HG02970 (cell line): ENCODE data around the gene AGBL1.

Experiments
- ATAC-seq: cut with Tn5 transposase; IDR thresholded peaks from one replicate; pipeline ENCODE4 v1.9.1; 2021; ENCODE audit warnings: mild to moderate bottlenecking, moderate library complexity, moderate number of reproducible peaks; ENCODE audit not compliant: unreplicated experiment, low FRiP score

AGBL1 gene

DNA sequence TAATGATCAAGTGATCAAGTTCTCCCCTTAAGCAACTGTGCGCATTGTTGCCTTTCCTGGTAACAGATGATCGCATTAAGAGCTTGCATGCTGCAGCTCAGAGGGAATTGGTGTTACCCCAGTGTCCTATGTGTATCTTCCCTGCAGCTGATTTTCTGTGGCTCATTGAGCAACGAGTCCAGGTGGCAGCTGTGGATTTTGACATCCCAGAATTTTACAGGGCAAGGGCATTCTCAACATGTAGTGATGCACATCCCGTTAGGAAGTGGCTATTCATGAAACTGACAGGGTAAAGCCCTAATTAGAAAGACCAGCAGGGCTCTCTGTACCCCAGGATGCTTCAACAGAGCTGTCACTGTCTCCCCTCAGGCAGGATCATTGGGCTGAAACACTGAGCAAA, 232.8 kb downstream of the AGBL1 start:
- ATAC-seq: no peak

DNA sequence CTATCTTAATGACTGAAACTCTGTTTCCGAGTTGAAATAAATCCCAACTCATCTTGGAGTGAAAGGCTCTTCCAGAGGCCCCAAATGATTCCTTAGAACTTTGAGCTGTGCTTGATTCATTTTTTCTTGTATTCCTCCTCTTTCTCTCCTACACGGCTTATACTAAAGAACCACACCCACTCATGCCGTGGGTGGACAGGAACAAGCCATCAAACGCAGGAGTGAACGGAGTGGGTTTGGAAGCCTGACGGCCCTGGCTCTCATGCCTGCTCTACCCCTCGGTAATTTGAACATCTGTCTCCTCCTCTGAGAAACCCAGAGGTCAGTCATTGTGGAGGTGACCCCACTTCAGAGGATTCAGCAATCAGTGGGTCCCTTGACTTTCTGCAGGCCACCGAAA, 236.5 kb downstream of the AGBL1 start:
- no peak for ATAC-seq

- ATAC-seq: no peak
Measured at GRCh38 chr15:86316726-86317383, 237.2 kb downstream of the AGBL1 start.

DNA sequence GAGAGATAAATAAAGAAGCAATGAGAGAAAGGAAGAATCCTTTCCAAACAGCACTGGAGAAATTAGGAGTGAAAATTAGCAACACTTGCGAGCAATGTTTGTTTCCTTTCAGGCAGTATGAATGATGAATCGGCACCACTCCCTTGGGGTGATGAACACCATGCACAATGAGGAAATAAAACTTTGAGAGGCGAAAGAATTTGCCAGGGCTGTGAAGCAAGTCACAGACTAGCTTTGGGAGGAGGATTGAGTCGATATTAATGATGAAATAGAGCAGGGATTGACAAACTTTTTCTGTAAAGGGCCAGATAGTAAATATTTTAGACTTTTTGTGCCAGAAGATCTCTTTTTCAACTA, 237.7 kb downstream of the AGBL1 start:
- no peak for ATAC-seq

GRCh38 chr15:86322629-86323028, 243.0 kb downstream of the AGBL1 start:
- no peak for ATAC-seq

- ATAC-seq: no peak
Measured at GRCh38 chr15:86327230-86327865, 247.7 kb downstream of the AGBL1 start.

GRCh38 chr15:86328658-86329057, 249.0 kb downstream of the AGBL1 start:
- no peak for ATAC-seq

DNA sequence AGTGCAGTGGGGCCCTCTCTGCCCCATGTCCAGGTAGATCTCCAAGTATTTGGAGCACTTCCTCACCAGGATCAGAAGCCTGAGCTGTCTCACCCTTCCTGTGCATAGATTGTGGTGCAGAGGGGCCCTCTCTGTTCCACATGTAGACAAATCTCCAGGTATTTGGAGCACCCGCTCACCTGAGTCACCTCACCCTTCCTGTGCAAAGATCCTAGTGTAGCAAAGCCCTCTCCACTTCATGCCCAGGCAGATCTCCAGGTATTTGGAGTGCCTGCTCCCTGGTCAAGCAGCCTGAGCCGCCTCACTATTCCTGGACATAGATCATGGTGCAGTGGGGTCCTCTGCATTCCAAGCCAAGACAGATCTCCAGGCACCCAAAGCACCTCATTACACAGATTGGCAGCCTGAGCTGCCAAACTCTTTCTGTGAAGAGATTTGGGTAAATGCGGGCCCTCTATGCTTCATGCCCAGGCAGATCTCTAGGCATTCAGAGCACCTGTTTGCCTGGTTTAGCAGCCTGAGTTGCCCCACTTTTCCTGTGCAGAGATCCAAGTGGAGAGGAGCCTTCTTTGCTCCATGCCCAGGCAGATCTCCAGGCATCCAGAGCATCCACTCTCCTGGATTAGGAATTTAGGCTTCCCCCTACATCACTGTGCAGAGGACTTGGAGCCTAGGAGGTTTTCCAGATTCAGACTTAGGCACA, 249.8 kb downstream of the AGBL1 start:
- ATAC-seq: no peak

- ATAC-seq: no peak
Measured at GRCh38 chr15:86333819-86334218, 254.1 kb downstream of the AGBL1 start.

- ATAC-seq: no peak
Measured at GRCh38 chr15:86336051-86336788, 256.5 kb downstream of the AGBL1 start.

GRCh38 chr15:86337071-86337470, 257.4 kb downstream of the AGBL1 start:
- no peak for ATAC-seq

DNA sequence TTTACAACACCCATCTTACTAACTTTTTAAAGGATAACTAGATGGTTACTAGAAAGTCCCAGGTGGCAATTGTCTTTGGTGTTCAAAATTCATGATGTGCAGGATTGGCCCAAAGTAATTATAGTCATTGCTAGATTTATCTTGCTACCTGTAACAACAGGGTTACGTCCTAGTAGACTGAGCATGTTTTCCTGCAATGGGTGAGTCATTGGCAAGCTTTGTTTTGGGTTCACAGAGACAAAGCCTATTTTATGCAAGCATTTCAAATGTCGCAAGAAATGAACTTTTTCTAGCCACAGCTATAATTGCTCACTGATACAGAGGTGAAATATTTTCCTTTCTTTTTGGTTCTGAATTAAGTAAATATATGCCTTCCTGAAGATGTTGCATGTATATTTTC, 267.6 kb downstream of the AGBL1 start:
- ATAC-seq: no peak

GRCh38 chr15:86349565-86349964, 269.9 kb downstream of the AGBL1 start:
- no peak for ATAC-seq

DNA sequence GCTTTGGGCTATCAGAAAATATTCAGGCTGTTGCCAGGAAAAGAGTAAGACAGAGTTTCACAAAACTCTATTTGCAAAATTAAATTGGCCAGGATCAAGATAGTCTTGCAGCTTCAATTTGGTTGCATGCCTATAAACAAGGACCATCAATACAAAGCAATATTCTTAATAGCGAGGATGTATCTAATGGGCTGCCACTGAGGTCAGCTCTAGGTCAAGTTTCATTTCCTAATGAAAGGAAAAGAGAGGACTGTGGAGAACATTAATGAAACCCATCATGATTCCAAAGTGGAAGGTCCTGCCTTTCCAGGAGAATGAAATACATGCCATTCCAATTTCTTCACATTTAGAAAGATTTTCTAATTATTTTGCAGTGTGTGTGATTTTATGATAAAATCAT, 273.5 kb downstream of the AGBL1 start:
- ATAC-seq: no peak

GRCh38 chr15:86355361-86355760, 275.7 kb downstream of the AGBL1 start:
- no peak for ATAC-seq

GRCh38 chr15:86355801-86356200, 276.1 kb downstream of the AGBL1 start:
- ATAC-seq: no peak

DNA sequence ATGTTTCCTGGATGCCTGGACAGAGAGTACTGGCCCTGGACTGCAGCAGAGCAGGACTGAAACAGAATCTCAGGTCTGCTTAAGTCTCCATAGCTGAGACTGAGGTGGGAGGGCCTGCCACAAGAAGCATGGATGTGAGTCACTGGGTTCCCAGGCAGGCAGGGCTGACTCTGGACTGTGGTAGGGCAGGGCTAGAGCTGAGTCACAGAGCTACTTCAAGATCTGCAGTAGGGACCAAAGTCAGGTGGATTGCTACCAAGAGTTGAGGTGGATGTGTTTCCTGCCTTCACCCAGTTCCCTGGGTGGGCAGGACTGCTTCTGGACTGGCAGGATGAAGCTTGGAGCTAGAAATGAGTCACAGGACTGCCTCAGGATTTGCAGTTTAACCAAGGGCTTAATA, 282.9 kb downstream of the AGBL1 start:
- ATAC-seq: no peak

DNA sequence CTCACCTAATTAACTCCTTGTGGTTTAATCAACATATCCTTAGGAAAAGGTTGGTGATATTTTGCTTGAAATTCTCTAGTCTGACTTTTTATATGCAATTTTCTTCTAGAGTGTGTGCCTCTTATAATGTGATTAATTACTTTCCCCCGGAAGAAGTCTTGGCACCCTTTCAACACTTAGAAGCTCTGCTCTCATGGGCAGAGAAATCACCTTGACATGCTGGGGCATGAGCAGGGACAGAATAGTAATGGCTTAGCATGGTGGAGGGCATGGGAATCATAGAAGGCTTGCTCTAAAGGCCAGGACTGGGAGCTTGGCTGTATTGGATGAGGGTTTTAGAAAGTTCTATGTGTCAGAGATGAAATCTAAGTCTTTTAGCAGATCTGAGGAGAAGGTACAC, 293.5 kb downstream of the AGBL1 start:
- no peak for ATAC-seq

DNA sequence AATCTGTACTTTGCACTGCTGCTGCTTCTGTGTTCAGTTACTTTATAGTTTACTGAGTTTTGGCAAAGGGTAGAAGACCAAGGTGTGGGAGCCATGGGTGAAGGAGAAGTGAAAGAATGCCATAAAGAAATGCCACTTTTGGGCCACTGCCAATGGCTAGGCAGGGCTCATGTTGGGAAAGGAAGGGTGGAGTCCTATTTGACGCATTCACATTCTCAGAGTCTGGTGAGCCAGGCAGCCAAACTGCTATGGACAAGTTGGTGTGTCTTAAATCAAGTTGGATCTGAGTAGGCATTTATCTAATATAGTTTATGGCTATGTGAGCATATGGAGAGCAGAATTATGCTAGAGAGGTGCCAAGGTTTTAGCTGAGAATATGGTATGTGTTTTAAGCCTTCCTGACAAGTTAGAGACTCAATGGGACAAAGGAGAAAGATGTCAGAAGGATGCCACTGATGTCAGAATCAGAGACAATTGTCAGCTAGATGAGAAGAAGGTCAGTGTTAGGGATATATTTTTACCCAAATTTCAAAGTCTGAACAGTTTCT, 296.1 kb downstream of the AGBL1 start:
- ATAC-seq: no peak

DNA sequence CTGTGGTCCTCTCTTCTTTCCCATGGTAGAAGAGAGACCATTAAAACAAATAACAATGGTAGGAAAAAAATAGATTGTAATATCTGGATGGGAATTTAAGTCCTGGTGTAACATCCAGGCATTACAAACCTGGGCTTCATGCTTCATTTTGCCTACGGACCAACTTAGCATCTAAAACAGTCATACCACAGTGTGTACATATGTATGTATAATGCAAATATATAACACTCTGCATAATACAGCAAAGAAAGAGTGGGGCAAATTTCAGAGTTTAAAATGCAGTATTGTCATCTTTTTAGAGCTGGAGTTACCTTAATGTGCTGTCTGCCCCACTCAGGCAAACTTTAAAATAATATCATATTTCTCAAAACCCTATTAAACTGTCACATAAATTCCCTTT, 298.2 kb downstream of the AGBL1 start:
- ATAC-seq: no peak

DNA sequence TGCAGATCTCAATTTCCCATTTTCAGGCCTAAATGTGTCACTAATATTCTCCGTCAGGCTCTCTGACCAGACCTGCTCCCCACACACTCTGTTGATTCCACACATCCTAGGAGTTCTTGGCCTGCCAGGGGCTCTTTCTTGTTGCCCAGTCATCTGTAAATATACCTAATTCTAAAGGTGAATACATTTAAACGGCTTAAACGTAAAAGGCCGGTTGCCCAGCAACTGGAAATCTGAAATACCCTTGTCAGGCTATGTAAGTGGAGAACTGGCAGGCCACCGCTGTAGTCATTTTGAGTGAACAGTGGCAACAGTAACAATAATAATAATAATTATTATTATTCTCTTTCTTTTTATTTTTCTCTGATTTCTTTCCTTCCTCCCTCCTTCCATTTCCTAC, 302.7 kb downstream of the AGBL1 start:
- ATAC-seq: no peak
